ENCODE data around the gene HPX.

The HPX gene

GRCh38 chr11:6480299-6480914 is 39.6 kb upstream of the HPX start:
- no peaks in the 10 kb centered on the region for H3K9me3 Mint-ChIP-seq
- no peak for TF ChIP-seq CTCF (IDR thresholded peaks at IDR 0.05; ENCODE audit: unreplicated experiment in 3 of 3)
- H3K4me3 Mint-ChIP-seq = peak overlapping the region; percentile 98 to 100 (median 98)

GRCh38 chr11:6476571-6476970 is 35.8 kb upstream of the HPX start:
- H3K36me3 Mint-ChIP-seq (ENCODE audit: low read depth) = peaks cover 27% of the 10 kb centered on the region
- peaks cover 47% of the 10 kb centered on the region for H3K4me1 Mint-ChIP-seq
- no peak for TF ChIP-seq CTCF (IDR thresholded peaks at IDR 0.05; ENCODE audit: unreplicated experiment in 3 of 3)
- peak overlapping the region; percentile 42 to 79 (median 46) for H3K4me3 Mint-ChIP-seq
- H3K9me3 Mint-ChIP-seq = no peaks in the 10 kb centered on the region
- H3K27me3 Mint-ChIP-seq (ENCODE audit: low read depth) = no peaks in the 10 kb centered on the region
- H3K27ac Mint-ChIP-seq = peak overlapping the region in 1 of 3 experiments; percentile 14

More at GRCh38 chr11:6480299-6480914, 39.6 kb upstream of the HPX start:
- Mint-ChIP-seq H3K4me1 (peaks cover 39% of the 10 kb centered on the region), H3K36me3 (ENCODE audit: low read depth) (peaks cover 39% of the 10 kb centered on the region), H3K27me3 (ENCODE audit: low read depth) (no peaks in the 10 kb centered on the region), H3K27ac (peak overlapping the region; percentile 95 to 99 (median 99))

GRCh38 chr11:6475936-6476335 is 35.1 kb upstream of the HPX start:
- peaks cover 23% of the 10 kb centered on the region for H3K36me3 Mint-ChIP-seq (ENCODE audit: low read depth)
- H3K27ac Mint-ChIP-seq = peak overlapping the region in 2 of 3 experiments; percentile 8 to 57
- H3K4me3 Mint-ChIP-seq = peak overlapping the region; percentile 13 to 65 (median 45)
- no peaks in the 10 kb centered on the region for H3K27me3 Mint-ChIP-seq (ENCODE audit: low read depth)
- TF ChIP-seq CTCF (IDR thresholded peaks at IDR 0.05; ENCODE audit: unreplicated experiment in 3 of 3) = no peak
- H3K4me1 Mint-ChIP-seq = peaks cover 44% of the 10 kb centered on the region
- H3K9me3 Mint-ChIP-seq = no peaks in the 10 kb centered on the region

- TF ChIP-seq CTCF (IDR thresholded peaks at IDR 0.05; ENCODE audit: unreplicated experiment in 3 of 3) = no peak
- H3K4me1 Mint-ChIP-seq = peaks cover 35% of the 10 kb centered on the region
- H3K4me3 Mint-ChIP-seq = peak overlapping the region; percentile 85 to 90 (median 90)
- H3K27ac Mint-ChIP-seq = peak overlapping the region; percentile 93 to 98 (median 94)
- H3K27me3 Mint-ChIP-seq (ENCODE audit: low read depth) = no peaks in the 10 kb centered on the region
- no peaks in the 10 kb centered on the region for H3K9me3 Mint-ChIP-seq
- H3K36me3 Mint-ChIP-seq (ENCODE audit: low read depth) = peaks cover 23% of the 10 kb centered on the region
Observed at GRCh38 chr11:6474806-6475500, 34.2 kb upstream of the HPX start.

GRCh38 chr11:6474413-6474792 is 33.6 kb upstream of the HPX start:
- Mint-ChIP-seq H3K4me1 (peaks cover 31% of the 10 kb centered on the region), H3K27me3 (ENCODE audit: low read depth) (no peaks in the 10 kb centered on the region), H3K36me3 (ENCODE audit: low read depth) (peaks cover 23% of the 10 kb centered on the region), H3K27ac (peak overlapping the region; percentile 93 to 98 (median 94)), H3K4me3 (peak overlapping the region; percentile 85 to 90 (median 90)), H3K9me3 (no peaks in the 10 kb centered on the region)
- TF ChIP-seq CTCF (IDR thresholded peaks at IDR 0.05; ENCODE audit: unreplicated experiment in 3 of 3) = no peak

All from nephron (organoid).